Superior temporal gyrus (tissue), 1 donor: ENCODE results near the gene TBC1D22A.

Experiments
- DNase-seq: peaks from one replicate; pipeline ENCODE4 v3.0.0-alpha.2; 2016; ENCODE audit errors: extremely low spot score

The TBC1D22A gene

DNA sequence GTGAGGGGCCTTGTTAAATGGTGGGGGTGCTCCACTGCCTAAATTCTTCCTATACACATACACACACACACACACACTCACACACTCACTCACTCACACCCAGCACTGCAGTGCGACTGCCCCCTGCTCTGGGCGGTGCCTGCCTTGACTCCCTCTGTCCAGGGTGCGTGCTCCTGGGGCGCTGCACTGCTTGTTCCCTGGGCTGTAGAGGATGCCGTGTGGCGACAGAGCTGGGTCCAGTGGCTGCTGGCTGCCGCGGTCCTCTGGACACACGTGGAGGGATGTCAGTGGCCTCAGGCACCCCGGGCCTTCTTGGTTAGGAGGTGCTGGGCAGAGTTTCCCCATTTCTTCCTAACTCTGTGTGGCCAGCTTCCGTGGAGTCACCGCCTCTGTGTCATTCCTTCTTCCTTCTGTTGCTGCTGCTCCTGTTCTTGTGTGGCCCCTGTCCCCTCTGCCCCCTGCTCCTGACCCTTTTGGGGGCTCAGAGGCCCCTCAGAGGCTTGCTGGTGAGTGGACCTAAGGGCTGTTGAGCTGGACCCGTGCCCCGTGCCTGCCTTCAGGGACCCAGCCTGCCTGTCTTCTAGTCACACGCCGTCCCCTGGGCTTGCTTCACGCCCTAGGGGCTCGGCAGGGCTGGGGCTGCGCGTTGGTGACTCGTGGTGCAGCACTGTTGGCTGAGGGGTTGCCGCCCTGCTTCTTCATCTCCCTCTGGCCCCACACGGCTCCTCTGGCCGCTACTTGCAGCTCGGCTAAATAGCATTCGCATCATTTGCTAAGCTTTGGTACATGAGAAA, 147.0 kb downstream of the TBC1D22A start:
- no peak for DNase-seq

DNA sequence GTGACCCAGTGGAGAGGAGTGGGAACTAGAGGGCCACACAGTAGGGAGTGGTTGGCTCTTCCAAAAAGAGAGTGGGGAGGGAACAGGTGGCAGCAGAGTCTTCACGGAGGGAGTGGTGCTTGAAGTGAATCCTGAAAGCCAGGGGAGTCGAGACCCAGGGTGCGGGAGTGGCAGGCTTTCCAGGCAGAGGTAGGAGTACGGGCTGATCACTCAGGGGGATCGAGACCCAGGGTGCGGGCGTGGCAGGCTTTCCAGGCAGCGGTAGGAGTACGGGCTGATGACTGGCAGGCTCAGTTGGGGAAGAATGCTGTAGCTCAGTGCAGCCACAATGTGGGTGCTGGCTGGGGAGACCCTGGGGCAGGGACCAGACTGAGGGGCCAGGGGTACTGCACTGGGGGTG, 148.2 kb downstream of the TBC1D22A start:
- DNase-seq: no peak

DNA sequence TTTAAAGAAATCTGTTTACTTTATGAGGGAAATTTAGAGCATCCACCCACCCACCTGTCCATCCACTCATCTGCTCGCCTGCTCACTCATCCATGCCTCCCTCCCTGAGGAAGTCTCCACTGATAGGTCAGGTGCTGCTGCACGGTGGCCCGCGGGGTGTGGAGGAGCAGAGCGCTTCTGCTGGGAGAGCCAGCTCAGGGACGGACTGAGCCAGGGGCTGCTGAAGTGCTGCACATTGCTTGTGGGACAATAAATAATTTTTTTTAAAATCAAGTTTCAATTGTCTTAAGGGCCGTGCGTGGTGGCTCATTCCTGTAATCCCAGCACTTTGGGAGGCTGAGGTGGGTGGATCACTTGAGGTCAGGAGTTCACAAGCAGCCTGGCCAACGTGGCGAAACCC, 148.9 kb downstream of the TBC1D22A start:
- no peak for DNase-seq

GRCh38 chr22:46913351-46913750, 150.9 kb downstream of the TBC1D22A start:
- no peak for DNase-seq

DNA sequence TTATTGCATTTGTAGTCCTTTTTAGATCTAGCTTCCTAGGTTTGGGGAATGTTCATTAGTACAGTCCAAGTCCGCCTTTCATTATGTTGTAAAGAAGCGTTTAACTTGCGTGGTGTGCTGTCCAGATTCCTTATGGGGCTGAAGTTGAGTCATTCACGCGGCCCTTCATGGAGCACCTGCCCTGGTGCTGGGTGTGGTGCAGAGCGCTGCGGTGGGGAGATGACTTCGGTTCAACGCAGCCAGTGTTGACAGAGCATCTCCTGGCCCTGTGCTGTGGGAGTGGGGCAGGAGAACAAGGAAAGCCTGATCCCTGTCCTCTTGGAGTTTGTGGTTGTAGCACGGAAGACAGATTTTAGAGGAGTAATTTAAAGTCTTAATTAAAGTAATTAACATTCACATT, 152.0 kb downstream of the TBC1D22A start:
- DNase-seq: no peak

DNA sequence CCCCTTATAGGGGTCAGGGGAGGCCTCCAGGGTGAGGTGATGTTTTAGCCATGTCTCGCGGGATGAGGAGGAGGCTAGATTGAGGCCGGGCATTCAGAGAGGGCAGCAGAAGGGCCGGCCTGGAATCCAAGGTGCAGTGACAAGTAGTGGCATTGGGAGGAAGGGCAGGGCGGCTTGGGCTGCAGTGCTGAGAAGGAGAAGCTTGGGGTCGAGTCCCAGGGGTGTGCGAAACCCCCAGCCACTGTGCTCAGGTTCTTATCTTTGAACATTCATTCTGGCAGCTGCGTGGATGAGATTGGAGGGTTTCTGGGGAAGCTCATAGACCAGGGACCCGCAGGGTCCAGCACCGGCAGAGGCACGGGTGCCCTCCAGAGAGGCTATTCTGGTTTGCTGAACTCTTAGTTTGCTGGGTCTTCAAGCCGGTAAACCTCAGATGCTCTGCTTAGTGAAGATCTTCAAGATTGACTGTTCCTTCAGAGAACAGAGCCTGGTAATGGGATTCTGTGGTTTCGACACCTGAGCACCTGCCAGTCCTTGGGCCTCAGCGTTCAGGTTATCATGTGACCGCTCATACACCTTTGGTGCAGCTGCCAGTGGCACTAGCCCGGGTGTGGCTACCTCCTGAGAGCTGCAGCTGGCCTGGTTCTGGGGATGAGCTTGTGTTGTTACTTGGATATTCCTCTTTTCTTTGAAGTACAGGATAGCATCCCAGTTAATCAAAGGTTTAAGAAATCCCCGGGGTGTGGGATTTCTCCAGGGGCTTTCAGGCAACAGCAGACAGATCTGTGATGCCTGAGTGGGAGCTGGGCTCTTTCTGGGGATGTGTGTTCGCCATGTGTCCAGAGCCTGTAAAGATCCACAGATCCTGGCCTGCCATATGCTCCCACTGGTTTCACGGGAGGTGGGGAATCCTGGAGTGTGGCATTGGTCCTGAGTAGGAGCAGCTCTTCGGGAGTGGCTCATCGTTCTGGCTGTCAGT, 152.8 kb downstream of the TBC1D22A start:
- no peak for DNase-seq

DNA sequence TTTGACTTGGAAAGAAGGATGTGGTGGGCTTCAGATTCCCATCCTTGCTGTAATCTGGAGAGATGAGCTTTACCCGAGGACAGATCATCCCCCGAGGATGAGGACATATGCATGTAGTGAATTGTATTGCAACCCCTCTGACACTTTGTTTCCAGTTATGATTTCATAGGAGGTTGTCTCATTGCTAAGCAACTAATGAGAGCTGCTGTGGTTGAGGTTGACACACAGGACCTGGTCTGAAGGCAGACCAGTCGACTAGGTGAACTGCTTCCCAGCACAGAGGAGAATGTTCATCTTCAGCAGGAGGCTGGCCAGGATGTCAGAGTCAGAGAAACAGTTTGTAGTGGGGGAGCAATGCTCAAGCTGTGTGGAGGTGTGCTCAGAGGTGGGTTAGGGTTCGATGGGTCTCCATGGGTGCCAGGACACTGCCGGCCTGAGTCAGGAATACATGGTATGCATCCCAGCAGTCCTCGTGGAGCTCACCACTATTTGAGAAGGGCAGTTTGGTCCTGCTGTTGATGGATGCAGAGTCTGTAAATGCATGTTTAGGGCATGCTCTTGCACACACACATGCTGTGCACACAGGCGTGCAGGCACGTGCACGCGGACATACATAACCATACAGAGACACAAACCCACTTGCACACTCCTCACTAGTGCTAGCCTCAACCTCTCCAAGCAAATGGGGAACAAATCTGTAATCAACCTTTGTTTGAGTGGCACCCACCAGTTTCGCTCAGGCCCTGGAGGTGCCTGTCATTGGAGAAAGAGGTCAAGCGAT, 153.7 kb downstream of the TBC1D22A start:
- no peak for DNase-seq

DNA sequence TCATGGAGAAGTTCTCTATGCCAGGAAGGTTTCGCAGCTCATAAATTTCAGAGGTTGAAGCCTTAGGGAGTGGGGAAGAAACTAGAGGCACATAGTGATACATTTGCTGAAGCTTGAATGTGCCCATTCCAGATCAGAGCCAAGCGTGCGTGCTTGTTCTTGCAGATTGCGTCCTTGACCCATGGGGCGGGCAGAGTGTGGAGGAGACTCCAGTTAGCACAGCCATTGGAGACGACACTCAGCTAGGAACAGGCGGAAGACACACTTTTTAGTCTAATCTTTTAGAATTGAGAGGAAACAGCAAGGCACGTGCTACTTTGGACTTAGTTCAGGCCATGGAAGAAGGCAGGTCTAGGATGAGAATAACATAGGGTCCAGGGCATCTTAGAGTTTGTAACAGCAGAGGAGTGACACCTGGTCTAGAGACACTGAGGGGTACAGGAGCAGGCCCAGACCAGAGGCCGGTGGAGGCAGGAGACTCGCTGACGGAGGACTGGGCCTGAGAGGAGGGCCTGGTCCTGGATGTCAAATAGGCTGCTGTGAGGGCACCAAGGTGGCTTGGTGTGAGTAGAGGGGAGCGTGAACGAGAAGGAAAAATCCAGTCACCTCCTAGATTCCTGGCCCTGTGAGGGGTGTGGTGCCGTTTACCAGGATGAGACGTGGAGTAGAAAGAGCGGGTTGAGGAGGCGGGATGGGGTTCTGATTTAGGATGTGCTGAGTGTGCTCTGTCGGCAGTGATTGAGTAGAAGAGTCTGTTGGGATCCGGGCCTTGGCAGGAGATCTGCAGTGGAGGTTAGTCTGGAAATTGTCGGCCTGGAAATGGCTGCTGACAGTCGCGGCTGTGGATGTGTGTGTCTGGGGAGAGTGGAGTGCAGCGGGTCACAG, 154.7 kb downstream of the TBC1D22A start:
- no peak for DNase-seq

DNA sequence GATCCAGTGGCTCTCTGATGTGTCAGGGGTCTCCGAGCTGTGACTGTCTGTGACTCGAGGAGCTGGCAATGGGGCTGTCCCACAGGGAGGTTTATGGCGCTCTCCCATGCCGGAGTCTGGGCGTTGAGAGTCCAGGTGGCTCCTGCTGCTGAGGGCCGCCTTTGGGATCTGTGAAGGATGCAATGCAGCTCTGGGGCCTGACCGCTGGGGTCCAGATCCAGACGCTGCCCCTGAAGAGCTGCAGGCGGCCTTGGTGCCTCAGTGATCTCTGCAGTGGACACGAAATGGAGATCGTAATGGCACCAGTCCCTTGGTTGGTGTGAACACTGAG, 155.3 kb downstream of the TBC1D22A start:
- DNase-seq: no peak

GRCh38 chr22:46918197-46918596, 155.7 kb downstream of the TBC1D22A start:
- DNase-seq: no peak

DNA sequence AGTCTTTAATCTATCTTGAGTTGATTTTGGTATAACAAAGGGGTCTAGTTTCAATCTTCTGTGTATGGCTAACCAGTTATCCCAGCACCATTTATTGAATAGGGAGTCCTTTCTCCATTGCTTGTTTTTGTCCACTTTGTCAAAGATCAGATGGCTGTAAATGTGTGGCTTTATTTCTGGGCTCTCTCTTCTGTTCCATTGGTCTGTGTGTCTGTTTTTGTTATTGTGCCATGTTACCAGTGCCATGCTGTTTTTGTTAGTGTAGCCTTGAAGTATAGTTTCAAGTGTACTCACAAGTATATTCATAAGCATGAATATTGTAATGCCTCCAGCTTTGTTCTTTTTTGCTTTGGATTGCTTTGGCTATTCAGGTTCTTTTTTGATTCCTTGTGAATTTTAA, 159.6 kb downstream of the TBC1D22A start:
- no peak for DNase-seq

- no peak for DNase-seq
Measured at GRCh38 chr22:46923394-46923793, 160.9 kb downstream of the TBC1D22A start.

GRCh38 chr22:46925818-46926217, 163.4 kb downstream of the TBC1D22A start:
- DNase-seq: no peak

DNA sequence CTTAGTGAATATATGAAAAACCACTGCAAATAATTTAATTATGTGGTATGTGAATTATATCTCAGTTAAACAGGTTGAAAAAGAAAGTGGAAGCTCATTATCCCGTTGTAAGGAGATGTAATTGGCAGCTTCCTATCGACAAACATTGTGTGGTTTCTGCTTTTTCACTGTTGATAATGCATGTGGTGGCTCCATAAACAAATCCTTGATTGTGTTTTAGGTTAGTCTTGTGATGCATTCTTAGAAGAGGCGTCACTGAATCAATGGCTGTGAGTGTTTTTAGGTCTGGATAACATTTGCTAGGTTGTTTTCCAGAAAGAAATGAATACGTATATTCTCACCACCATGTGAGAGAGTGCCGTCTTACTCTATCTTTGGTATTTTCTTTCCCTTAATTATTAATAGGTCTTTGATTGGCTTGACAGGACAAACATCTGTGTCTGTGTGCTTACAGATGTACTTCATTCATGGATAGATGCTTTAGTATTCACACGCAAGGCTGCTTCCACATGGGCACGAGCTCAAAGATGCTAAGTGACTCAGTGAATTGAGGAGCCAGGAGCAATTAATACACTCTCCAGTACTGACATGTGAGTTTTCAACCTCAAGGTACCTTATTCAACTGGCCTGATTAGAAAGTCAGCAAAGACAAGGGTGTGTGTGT, 166.7 kb downstream of the TBC1D22A start:
- DNase-seq: no peak

DNA sequence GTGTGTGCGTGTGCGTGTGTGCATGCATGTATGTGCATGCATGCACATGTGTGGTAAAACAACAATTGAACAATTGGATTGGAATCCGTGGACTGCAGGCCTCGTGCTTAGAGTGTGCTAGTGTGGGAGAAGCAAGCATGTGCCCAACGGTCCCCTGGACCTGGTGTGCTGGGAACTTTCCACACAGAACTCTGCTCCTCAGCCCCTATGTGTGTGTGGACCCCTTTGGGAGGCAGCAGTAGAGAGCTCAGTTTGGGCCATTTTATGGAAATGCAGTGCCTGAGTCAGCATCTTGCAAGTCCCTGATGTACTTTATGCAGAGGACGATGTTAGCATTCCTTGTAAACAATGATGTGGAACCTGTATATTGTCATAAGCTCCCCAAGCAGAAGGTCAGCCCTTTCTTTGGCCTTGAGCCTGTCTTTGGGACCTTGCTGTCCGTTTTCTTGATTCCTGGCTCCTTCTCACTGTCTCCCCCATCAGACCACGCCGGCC, 167.3 kb downstream of the TBC1D22A start:
- no peak for DNase-seq

GRCh38 chr22:46931414-46931813, 169.0 kb downstream of the TBC1D22A start:
- no peak for DNase-seq

DNA sequence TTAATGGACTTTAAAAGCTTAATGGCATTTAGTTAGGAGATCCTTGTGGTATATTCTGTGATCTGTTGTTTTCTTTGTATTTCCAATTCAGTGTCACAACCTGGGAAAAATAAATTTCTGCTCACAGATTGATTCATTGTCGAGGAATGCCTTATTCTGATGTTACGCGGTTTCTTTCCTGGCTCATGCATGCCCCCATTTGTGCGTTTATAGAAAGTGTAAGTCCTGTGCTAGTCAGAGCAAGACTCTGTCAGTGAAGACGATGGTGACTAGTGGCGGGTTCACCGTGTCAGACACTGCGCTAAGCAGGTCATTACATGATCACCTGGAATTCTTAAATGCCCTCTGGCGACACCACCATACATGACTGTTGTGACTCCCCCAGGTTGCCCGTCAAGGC, 169.4 kb downstream of the TBC1D22A start:
- DNase-seq: no peak

- no peak for DNase-seq
Measured at GRCh38 chr22:46933040-46933930, 170.8 kb downstream of the TBC1D22A start.

GRCh38 chr22:46934172-46934745, 171.8 kb downstream of the TBC1D22A start:
- no peak for DNase-seq
